Activated CD8-positive, alpha-beta memory T cell treated with anti-CD3 and anti-CD28 coated beads, Interleukin-2, amount 50 U/mL, for 1 hour (primary cell): Measurements from ENCODE around the gene ZKSCAN7.
"Not testable (repeated sequence)": the region's sequence is repeated elsewhere in the genome, so short reads cannot be mapped to it uniquely, and the experiment has no call there.

ENCODE experiments used
- DNase-seq: peaks from one replicate; pipeline ENCODE4 v3.0.0-alpha.2; 2020; ENCODE audit errors: extremely low read depth

The ZKSCAN7 gene

GRCh38 chr3:44554626-44555592 is at the start of gene ZKSCAN7:
TSS of gene ZKSCAN7 (plus strand) at chr3:44555193. CDS start at chr3:44557048, 1,855 bp downstream.
- DNase-seq = peak; percentile 3

- no peak for DNase-seq
Observed at GRCh38 chr3:44506556-44506955, 48.4 kb upstream of the ZKSCAN7 start.

GRCh38 chr3:44506961-44507360 is 48.0 kb upstream of the ZKSCAN7 start:
- no peak for DNase-seq

DNA sequence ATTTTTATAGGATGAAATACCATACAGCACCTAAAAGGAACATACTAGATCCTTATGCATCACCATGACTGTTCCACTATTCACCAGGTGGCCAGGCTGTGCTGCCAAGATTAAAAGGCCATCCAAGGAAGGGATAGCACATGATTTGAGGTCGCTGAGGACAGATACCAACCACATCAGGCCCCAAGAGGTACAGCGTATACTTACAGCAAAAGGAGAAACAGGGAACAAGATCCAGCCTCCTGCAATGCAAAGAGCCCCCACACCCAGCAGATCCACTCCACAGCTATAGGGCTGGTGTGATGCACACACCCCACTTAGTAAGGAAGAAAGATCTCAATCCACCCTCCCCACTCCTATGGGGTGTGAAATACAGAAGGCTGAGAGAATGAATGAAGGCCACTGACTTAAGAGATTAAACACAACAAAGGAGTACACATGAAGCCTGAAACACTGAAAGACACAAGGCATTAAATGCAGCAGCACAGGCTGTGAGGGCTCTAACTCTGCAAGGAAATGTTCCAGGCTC is 45.5 kb upstream of the ZKSCAN7 start:
- DNase-seq = no peak

DNA sequence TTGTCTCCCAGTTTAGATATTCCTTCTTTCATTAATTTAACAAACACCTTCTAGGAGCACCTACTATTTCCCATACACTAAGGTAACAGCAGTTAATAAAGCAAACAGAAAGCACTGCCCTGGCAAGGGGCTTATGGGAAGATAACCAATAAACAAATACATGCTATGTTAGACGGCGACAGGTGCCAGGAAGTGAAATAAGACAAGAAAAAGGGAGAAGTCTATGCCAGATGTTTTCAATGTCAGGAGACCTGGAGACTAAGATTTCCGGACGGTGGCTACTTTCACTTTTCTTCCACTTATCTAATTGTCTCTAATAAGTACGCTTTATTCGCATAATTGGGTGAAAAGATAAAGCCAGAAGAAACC is 45.0 kb upstream of the ZKSCAN7 start:
- no peak for DNase-seq

DNA sequence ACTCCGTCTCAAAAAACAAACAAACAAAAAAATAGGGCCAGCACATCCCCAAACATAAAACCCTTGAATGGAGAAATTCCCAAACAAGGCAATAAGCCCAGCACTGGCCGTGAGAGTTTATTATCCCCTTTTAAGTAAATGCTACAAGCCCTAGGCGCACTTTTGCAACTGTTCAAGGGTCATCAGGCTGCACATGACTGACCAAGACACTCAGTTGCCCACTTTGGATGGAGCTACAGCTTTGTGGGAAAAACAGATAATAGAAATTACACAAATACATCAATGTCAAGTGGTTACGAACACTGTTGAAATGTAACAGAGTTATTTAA is 43.8 kb upstream of the ZKSCAN7 start:
- no peak for DNase-seq

DNA sequence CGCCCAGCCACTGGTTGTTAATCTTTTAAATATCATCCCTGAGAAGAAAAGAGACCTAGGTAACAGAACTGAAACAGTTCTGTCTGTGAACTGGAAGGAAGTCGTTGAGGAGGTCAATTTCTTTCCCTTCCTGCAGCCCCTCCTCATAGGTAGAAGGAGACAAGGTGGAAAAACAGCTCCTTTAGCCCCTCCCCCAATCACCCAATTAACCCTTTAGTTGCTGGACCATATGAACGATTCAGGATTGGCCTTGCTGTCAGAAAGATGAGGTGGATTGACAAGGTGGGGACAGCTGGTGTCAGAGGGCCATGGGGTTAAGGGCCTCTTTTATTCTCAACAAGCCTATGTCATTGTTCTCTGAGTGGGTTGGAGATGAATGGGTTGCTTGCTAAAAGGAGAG is 41.5 kb upstream of the ZKSCAN7 start:
- no peak for DNase-seq

DNA sequence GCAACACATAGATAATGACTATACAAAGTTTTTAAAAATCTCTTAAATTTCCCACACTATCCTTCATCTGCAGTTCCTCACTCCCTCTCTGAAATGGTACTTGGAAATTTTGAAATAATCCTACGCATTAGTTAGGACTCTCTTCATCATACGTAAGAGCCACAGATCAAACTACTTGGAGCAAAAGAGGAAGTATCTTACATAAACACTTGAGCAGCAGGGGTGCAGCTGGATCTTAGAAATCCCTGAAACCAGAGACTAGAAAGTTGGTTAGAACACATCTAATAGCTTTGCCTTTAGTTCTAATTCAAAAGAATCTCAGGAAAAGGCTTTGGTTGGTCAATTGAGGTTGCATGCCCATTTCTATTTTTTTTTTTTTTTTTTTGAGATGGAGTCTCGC is 38.8 kb upstream of the ZKSCAN7 start:
- no peak for DNase-seq

GRCh38 chr3:44518782-44519156 is 36.2 kb upstream of the ZKSCAN7 start:
- DNase-seq = no peak

- DNase-seq = no peak
Observed at GRCh38 chr3:44521721-44522120, 33.3 kb upstream of the ZKSCAN7 start.

DNA sequence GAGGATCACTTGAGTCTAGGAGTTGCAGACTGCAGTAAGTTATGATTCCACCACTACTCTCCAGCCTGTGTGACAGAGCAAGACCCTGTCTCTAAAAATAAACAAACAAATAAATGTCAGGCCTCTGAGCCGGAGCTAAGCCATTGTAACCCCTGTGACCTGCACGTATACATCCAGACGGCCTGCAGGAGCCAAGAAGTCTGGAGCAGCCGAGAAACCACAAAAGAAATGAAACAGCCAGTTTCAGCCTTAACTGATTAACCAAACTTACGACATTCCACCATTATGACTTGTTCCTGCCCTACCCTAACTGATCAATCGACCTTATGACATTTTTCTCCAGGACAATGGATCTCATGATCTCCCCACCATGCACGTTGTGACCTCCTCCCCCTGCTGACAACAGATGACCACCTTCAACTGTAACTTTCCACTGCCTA is 32.5 kb upstream of the ZKSCAN7 start:
- no peak for DNase-seq

- no peak for DNase-seq
Observed at GRCh38 chr3:44525060-44525459, 29.9 kb upstream of the ZKSCAN7 start.

DNA sequence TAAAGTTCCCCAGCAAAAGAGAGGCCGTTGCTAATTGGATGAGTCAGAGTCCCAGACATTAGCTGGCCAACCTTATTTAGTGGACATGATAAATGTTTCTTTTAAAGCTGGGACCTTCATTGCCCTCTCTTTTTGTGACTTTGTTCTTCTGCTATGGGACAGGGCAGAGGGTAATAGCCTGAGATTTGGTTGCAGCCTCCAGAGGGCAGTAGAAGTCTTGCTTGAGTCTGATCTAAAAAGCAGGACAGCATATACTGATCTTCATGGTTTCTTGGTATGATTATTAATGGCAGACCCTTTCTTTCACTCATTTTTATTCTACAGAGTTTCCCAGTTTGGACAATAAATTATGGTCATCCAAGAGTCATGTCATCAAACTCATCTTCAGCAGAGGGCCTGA is 25.1 kb upstream of the ZKSCAN7 start:
- no peak for DNase-seq

DNA sequence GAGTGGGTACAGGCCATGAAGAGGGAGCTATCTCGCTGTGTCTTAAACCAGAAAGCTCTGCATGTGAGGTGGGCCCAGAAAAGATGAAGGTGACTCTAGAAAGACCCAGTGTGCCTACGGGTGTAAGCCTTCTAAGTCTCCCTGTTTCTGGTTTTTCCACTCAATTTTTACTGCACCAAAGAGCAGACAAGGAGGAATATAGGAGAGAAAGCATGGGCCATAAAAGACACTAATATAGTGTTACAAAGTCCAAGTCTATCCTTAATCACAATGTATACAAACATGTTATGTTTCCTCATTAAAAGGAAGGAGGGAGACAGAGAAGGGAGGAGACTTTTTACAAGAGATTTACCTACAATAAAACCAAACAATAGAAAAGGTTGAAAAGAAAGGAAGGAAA is 24.1 kb upstream of the ZKSCAN7 start:
- DNase-seq = no peak

GRCh38 chr3:44534659-44535058 is 20.3 kb upstream of the ZKSCAN7 start:
- DNase-seq = not testable (repeated sequence)

GRCh38 chr3:44535364-44535763 is 19.6 kb upstream of the ZKSCAN7 start:
- no peak for DNase-seq

DNA sequence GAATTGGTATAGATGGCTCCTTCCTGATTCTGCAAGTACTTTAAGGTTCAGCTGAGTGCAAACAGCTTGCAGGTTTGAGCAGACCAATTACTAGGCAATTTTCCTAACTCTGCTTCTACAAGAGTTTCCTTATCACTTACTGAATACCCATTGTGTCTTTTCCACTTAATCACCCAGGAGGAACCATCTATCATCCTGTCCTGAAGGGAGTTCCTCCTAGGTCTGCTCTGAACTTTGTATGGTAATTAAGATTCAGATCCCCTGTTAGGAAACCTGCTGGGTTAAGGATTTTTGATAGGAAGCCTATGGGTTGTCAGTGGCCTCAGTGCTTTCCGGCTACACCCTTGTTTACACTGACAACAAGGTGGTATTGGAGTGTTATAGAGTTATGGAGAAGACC is 10.2 kb upstream of the ZKSCAN7 start:
- not testable (repeated sequence) for DNase-seq

DNA sequence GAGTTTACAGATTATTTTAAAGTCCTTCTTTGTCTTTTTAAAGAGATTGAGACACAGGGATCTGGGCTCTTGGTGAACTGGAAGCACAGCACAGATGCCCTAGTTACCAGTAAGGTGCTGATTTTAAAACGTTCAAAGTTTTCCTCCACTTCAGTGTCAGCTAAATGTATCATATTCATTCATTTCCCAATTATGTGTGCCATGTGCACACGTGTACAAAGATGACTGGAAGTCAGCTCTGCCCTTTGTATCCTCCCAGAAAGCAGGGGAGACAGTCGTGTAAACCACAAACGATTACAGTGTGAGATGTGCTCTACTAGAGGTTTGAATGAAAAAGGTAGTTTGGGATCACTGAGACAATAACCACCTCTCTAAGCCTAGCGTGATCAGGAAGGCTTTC is 730 bp downstream of the ZKSCAN7 start:
- DNase-seq = no peak

- DNase-seq = no peak
Observed at GRCh38 chr3:44557074-44557473, 2.1 kb downstream of the ZKSCAN7 start.

DNA sequence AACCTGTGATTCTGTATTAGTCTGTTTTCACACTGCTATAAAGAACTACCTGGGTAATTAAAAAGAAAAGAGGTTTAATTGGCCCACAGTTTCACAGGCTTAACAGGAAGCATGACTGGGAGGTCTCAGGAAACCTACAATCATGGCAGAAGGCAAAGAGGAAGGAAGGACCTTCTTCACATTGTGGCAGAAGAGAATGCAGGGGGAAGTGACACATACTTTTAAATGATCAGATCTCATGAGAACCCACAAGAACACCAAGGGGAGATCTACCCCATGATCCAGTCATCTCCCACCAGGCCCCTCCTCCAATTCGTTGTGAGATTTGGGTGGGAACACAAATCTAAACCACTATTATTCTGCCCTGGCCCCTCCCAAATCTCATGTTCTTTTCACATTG is 6.1 kb downstream of the ZKSCAN7 start:
- no peak for DNase-seq

DNA sequence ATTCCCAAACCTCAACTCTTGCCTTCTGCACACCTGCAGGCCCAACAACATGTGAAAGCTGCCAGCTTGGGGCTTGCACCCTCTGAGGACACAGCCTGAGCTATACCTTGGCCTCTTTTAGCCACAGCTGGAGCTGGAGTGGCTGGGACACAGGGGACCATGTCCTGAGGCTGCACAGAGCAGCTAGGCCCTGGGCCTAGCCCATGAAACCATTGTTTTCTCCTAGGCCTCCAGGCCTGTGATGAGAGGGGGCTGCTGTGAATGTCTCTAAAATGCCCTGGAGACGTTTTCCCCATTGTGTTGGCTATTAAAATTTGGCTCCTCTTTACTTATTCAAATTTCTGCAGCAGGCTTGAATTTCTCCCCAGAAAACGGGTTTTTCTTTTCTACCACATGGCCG is 7.2 kb downstream of the ZKSCAN7 start:
- DNase-seq = no peak

GRCh38 chr3:44568561-44568960 is 13.6 kb downstream of the ZKSCAN7 start:
- DNase-seq = no peak

GRCh38 chr3:44571024-44571423 is 16.0 kb downstream of the ZKSCAN7 start:
- no peak for DNase-seq

GRCh38 chr3:44576613-44577012 is 21.6 kb downstream of the ZKSCAN7 start:
- no peak for DNase-seq
